Measurements from ENCODE around the gene LMNTD2.
"Not testable (repeated sequence)": the region's sequence is repeated elsewhere in the genome, so short reads cannot be mapped to it uniquely, and the experiment has no call there.

The LMNTD2 gene

GRCh38 chr11:586376-587316 is 26.1 kb upstream of the LMNTD2 start:
- no peak for DNase-seq

GRCh38 chr11:584287-584686 is 23.7 kb upstream of the LMNTD2 start:
- no peak for DNase-seq

- no peak for DNase-seq
Measured at GRCh38 chr11:581752-582151, 21.2 kb upstream of the LMNTD2 start.

- DNase-seq, result no peak
Measured at GRCh38 chr11:581342-581741, 20.8 kb upstream of the LMNTD2 start.

- DNase-seq, result no peak
Measured at GRCh38 chr11:579830-580601, 19.5 kb upstream of the LMNTD2 start.

GRCh38 chr11:578276-579035 is 17.9 kb upstream of the LMNTD2 start:
- DNase-seq, result no peak

GRCh38 chr11:577611-577894 is 17.0 kb upstream of the LMNTD2 start:
- DNase-seq, result no peak

- DNase-seq, result no peak
Measured at GRCh38 chr11:576811-577610, 16.5 kb upstream of the LMNTD2 start.

- DNase-seq, result peak; percentile 88 to 90
Measured at GRCh38 chr11:575996-576768, 15.6 kb upstream of the LMNTD2 start, which contains the start of gene PHRF1. Gene PHRF1, plus strand, starts transcription at chr11:576470. Its CDS starts 5,043 bp downstream, at chr11:581513.

- peak in 1 of 2 experiments; percentile 69 for DNase-seq
Measured at GRCh38 chr11:575313-575995, 14.9 kb upstream of the LMNTD2 start.

- DNase-seq, result no peak
Measured at GRCh38 chr11:574632-575312, 14.2 kb upstream of the LMNTD2 start.

GRCh38 chr11:574031-574570 is 13.6 kb upstream of the LMNTD2 start:
- not testable (repeated sequence) for DNase-seq

GRCh38 chr11:573146-573759 is 12.7 kb upstream of the LMNTD2 start:
- DNase-seq, result no peak

- DNase-seq, result no peak
Measured at GRCh38 chr11:571802-572185, 11.3 kb upstream of the LMNTD2 start.

- no peak for DNase-seq
Measured at GRCh38 chr11:569158-569885, 8.8 kb upstream of the LMNTD2 start.

- peak; percentile 86 to 89 for DNase-seq
Measured at GRCh38 chr11:568306-569157, 8.0 kb upstream of the LMNTD2 start.

- DNase-seq, result no peak
Measured at GRCh38 chr11:567629-568292, 7.2 kb upstream of the LMNTD2 start.
